Measurements from ENCODE around the gene LONRF2. TPM values are rescaled to one million over a fixed set of nuclear protein-coding genes. Genes with fewer than 3 reads are reported as not detected.

LONRF2 gene
- total and polyA plus RNA-seq, 2 experiments from 2014 or later = 0.69 to 1.9 TPM

DNA sequence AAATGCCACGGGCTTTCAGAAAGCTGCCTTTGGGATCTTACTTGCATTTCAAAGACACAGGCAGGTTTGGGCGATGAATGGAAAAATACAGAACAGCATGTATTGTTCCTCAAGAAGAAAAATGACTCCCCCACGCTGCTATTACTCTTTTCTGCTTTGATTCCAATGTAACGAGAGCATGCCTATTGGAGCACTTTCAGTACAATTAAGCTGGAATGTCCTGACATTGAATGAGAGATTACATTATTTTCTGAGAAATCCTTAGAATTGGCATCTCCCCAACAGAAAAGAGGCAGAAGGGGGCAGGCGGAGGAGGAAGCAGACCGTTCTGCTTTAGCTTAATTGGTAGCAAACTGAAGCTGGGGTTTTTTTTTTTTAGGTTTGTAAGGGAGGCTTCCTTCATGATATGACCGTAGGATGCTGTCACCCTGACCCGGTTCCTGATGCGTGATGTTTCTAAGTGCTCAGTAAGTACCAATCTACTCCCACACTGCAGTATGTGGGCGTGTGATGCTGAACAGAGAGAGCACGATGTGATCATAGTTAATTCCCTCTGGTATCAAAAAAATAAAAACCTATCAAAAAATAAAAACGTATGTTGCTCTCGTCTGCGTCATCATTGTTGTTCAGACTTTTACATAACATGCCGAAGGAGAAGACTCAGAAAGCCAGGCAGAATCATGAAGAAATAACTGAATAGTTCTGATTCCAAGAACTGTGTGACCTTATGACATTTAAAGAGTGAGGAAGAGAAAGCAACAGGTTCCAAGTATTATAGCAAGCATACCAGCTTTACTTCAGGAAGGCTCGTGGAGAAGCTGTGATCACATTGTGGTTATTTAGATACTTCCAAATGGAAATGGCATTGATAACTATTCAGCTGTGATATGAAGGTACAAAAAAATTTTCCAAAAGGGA, 40.5 kb downstream of the LONRF2 start:
- Histone ChIP-seq H3K27ac (peak overlapping the region; percentile 31), H3K4me2 (peak overlapping the region; percentile 35), H3K9me3 (ENCODE audit: low read depth) (no peaks in the 10 kb centered on the region), H4K20me1 (ENCODE audit: insufficient read depth, poor library complexity, severe bottlenecking) (no peaks in the 10 kb centered on the region), H3K36me3 (replicated peaks; ENCODE audit: insufficient read depth, low read depth) (no peaks in the 10 kb centered on the region), H3K4me1 (ENCODE audit: insufficient read depth) (no peaks in the 10 kb centered on the region), H3K79me2 (no peaks in the 10 kb centered on the region), H3K27me3 (no peaks in the 10 kb centered on the region), H3K9me2 (replicated peaks; ENCODE audit: insufficient read depth) (no peaks in the 10 kb centered on the region), H2AFZ (peak overlapping the region; percentile 17), H3K4me3 (no peak overlapping the region)
- 63% methylated on average over 16 of the region's 16 CpGs for WGBS (ENCODE audit: low lambda C conversion rate, missing lambda C conversion rate)
- TF ChIP-seq, protein P1, sequence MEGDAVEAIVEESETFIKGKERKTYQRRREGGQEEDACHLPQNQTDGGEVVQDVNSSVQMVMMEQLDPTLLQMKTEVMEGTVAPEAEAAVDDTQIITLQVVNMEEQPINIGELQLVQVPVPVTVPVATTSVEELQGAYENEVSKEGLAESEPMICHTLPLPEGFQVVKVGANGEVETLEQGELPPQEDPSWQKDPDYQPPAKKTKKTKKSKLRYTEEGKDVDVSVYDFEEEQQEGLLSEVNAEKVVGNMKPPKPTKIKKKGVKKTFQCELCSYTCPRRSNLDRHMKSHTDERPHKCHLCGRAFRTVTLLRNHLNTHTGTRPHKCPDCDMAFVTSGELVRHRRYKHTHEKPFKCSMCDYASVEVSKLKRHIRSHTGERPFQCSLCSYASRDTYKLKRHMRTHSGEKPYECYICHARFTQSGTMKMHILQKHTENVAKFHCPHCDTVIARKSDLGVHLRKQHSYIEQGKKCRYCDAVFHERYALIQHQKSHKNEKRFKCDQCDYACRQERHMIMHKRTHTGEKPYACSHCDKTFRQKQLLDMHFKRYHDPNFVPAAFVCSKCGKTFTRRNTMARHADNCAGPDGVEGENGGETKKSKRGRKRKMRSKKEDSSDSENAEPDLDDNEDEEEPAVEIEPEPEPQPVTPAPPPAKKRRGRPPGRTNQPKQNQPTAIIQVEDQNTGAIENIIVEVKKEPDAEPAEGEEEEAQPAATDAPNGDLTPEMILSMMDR (IDR thresholded peaks at IDR 0.05; ENCODE audit: poor library complexity) = no peak
- TF ChIP-seq EZH2 (IDR thresholded peaks at IDR 0.05; ENCODE audit: borderline replicate concordance) (no peak), EZH2phosphoT487 (IDR thresholded peaks at IDR 0.05; ENCODE audit: low read depth, severe bottlenecking, unreplicated experiment) (no peak)
- DNase-seq (ENCODE audit: low spot score) = no peak

DNA sequence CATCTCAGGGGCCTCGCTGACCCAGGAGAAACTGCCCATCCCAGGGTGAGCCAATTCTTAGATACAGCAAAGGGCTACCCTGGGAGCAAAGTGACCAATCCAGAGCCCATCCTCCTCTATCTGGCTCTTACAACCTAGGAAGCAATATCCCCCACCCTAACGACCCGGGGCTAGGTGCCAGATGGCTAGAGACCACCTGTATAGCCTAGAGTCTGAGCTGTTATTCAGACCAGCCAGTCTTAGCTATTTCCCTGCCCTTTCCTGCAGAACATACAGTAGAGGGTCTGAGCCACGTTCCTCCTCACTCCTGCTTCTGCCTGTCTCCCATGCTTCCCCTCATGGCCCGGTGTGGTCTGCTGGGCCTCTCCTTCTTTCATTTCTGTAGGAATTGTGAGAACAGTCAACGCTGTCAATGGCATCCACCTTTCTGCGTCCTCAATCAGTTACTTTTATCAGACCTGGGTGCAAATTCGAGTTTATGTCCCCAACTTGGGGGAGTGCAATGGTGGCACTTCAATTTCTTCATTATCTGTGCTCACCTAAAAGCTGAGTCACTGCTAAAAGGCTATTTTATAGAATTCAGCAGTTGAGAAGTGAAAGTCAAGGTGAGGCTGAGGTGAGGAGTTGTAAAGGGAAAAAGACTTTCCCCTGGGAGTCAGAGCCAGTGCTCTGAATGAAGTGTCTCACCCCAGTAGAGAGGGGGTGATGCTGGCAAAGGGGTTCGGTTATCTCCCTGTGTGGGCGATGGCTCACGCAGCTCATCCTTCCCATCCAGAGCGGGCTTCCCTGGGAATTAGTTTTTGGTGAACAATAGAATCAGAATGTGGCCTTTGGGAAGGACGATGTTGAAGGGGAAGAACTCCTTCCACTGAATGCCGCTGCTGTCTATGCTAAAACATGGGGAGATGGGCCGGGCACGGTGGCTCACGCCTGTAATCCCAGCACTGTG, 42.4 kb downstream of the LONRF2 start:
- H3K4me2 ChIP-seq = no peak overlapping the region
- H2AFZ ChIP-seq = no peak overlapping the region
- no peaks in the 10 kb centered on the region for H3K27me3 ChIP-seq
- DNase-seq (ENCODE audit: low spot score) = no peak
- no peaks in the 10 kb centered on the region for H3K36me3 ChIP-seq (replicated peaks; ENCODE audit: insufficient read depth, low read depth)
- H3K9me2 ChIP-seq (replicated peaks; ENCODE audit: insufficient read depth) = no peaks in the 10 kb centered on the region
- no peak overlapping the region for H3K4me3 ChIP-seq
- H3K9me3 ChIP-seq (ENCODE audit: low read depth) = no peaks in the 10 kb centered on the region
- H4K20me1 ChIP-seq (ENCODE audit: insufficient read depth, poor library complexity, severe bottlenecking) = no peaks in the 10 kb centered on the region
- TF ChIP-seq EZH2phosphoT487 (IDR thresholded peaks at IDR 0.05; ENCODE audit: low read depth, severe bottlenecking, unreplicated experiment) (no peak), EZH2 (IDR thresholded peaks at IDR 0.05; ENCODE audit: borderline replicate concordance) (no peak)
- TF ChIP-seq, protein P1 (IDR thresholded peaks at IDR 0.05; ENCODE audit: poor library complexity) = no peak
- no peak overlapping the region for H3K27ac ChIP-seq
- no peaks in the 10 kb centered on the region for H3K4me1 ChIP-seq (ENCODE audit: insufficient read depth)
- WGBS (ENCODE audit: low lambda C conversion rate, missing lambda C conversion rate) = 88% methylated on average over 17 of the region's 17 CpGs
- H3K79me2 ChIP-seq = no peaks in the 10 kb centered on the region

DNA sequence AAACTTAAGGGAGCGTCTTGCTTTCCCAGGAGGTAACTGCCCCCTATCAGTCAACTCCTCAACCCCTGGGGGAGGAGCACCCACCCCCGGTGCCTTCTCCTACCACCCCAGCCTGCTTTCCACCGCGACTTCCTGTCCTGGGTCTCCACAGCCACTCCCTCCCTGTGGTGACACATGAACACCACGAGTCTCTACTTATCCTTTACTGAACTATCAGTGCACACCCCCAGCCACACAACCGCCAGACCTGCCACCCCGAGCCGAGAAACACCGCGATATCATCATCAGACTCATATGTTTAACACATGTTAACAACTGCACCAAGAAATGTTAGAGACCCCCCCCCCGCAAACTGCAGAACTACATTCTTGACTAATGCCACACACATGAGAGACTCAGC, 43.3 kb downstream of the LONRF2 start:
- 89% methylated on average over 11 of the region's 11 CpGs for WGBS (ENCODE audit: low lambda C conversion rate, missing lambda C conversion rate)
- no peaks in the 10 kb centered on the region for H4K20me1 ChIP-seq (ENCODE audit: insufficient read depth, poor library complexity, severe bottlenecking)
- no peaks in the 10 kb centered on the region for H3K36me3 ChIP-seq (replicated peaks; ENCODE audit: insufficient read depth, low read depth)
- no peaks in the 10 kb centered on the region for H3K9me3 ChIP-seq (ENCODE audit: low read depth)
- no peak overlapping the region for H3K27ac ChIP-seq
- H3K9me2 ChIP-seq (replicated peaks; ENCODE audit: insufficient read depth) = no peaks in the 10 kb centered on the region
- H3K4me1 ChIP-seq (ENCODE audit: insufficient read depth) = no peaks in the 10 kb centered on the region
- no peaks in the 10 kb centered on the region for H3K27me3 ChIP-seq
- no peaks in the 10 kb centered on the region for H3K79me2 ChIP-seq
- no peak overlapping the region for H3K4me2 ChIP-seq
- no peak overlapping the region for H2AFZ ChIP-seq
- TF ChIP-seq EZH2phosphoT487 (IDR thresholded peaks at IDR 0.05; ENCODE audit: low read depth, severe bottlenecking, unreplicated experiment) = no peak
- TF ChIP-seq, protein P1 (IDR thresholded peaks at IDR 0.05; ENCODE audit: poor library complexity) = no peak
- TF ChIP-seq EZH2 (IDR thresholded peaks at IDR 0.05; ENCODE audit: borderline replicate concordance) = no peak
- no peak for DNase-seq (ENCODE audit: low spot score)
- no peak overlapping the region for H3K4me3 ChIP-seq

Measured in hepatocyte (in vitro differentiated cells).